GM12875 (cell line): ENCODE measurements around the gene ELOA.
A peak's percentile ranks its signal among the peaks of the same experiment; 100 is the strongest.

Experiments
- H3K4me3 ChIP-seq: one replicate; pipeline ENCODE4 v1.5.1; 2011; ENCODE audit warnings: low read depth, low read length, control low read depth
- CTCF ChIP-seq: IDR thresholded peaks from 2 replicates; pipeline ENCODE4 v1.5.1; 2011; ENCODE audit warnings: low read depth, mild to moderate bottlenecking, control low read depth, inconsistent platforms, low read length, moderate library complexity, borderline replicate concordance; ENCODE audit not compliant: insufficient read depth

ELOA gene

GRCh38 chr1:23743287-23744152 lies at the start of gene ELOA:
ELOA (plus strand) TSS chr1:23743471; CDS start chr1:23743504, 33 bp downstream.
- TF ChIP-seq CTCF, result no peak
- peak within 1 kb of the TSS; percentile 95 for H3K4me3 ChIP-seq

- H3K4me3 ChIP-seq, result no peak overlapping the region
- TF ChIP-seq CTCF, result no peak
These were observed 49.7 kb upstream of the ELOA start for GRCh38 chr1:23693599-23693998.

GRCh38 chr1:23694371-23694770 lies 48.9 kb upstream of the ELOA start:
- no peak overlapping the region for H3K4me3 ChIP-seq
- no peak for TF ChIP-seq CTCF

- no peak overlapping the region for H3K4me3 ChIP-seq
- TF ChIP-seq CTCF, result no peak
These were observed 47.6 kb upstream of the ELOA start for GRCh38 chr1:23695667-23696066.

- no peak for TF ChIP-seq CTCF
These were observed 46.8 kb upstream of the ELOA start for GRCh38 chr1:23696335-23696989.

GRCh38 chr1:23698466-23698865 lies 44.8 kb upstream of the ELOA start:
- no peak for TF ChIP-seq CTCF
- no peak overlapping the region for H3K4me3 ChIP-seq

More at GRCh38 chr1:23696335-23696989, 46.8 kb upstream of the ELOA start:
- H3K4me3 ChIP-seq, result no peak overlapping the region
